KMS-11 (cell line): Measurements from ENCODE around the gene CHRNB2.
A peak's percentile ranks its signal among the peaks of the same experiment; 100 is the strongest.

Experiments
- H2AFZ ChIP-seq: fragments of 200-600 bp; sonication (generic); 2 replicates; pipeline ENCODE4 v1.6.1; 2016; ENCODE audit warnings: antibody characterized with exemption, mixed run types, low read depth
- H3K27ac ChIP-seq: fragments of 200-600 bp; sonication (generic); 2 replicates; pipeline ENCODE4 v1.6.1; 2016; ENCODE audit warnings: mild to moderate bottlenecking, mixed run types
- H3K27me3 ChIP-seq: fragments of 200-600 bp; sonication (generic); 2 replicates; pipeline ENCODE4 v1.6.1; 2017; ENCODE audit warnings: mild to moderate bottlenecking, low read depth, mixed run types, moderate library complexity; ENCODE audit not compliant: insufficient read depth
- H3K36me3 ChIP-seq: fragments of 200-600 bp; sonication (generic); 2 replicates; pipeline ENCODE4 v1.6.1; 2017; ENCODE audit warnings: mild to moderate bottlenecking, mixed run types; ENCODE audit not compliant: insufficient read depth
- H3K4me1 ChIP-seq: fragments of 200-600 bp; sonication (generic); 2 replicates; pipeline ENCODE4 v1.6.1; 2016; ENCODE audit warnings: mild to moderate bottlenecking, low read depth, mixed run types; ENCODE audit not compliant: poor library complexity, severe bottlenecking
- H3K4me2 ChIP-seq: fragments of 200-600 bp; sonication (generic); 2 replicates; pipeline ENCODE4 v1.7.0; 2016; ENCODE audit warnings: mild to moderate bottlenecking, mixed run types
- H3K4me3 ChIP-seq: fragments of 200-600 bp; sonication (generic); IDR thresholded peaks from 2 replicates; pipeline ENCODE4 v1.6.1; 2017; ENCODE audit warnings: low read depth, low read length, mixed read lengths; ENCODE audit not compliant: insufficient read depth
- H3K79me2 ChIP-seq: fragments of 200-600 bp; sonication (generic); 2 replicates; pipeline ENCODE4 v1.6.1; 2016; ENCODE audit warnings: low read depth, mixed run types; ENCODE audit not compliant: insufficient read depth
- H3K9ac ChIP-seq: fragments of 200-600 bp; sonication (generic); 2 replicates; pipeline ENCODE4 v1.6.1; 2016; ENCODE audit warnings: mild to moderate bottlenecking, mixed run types
- H4K20me1 ChIP-seq: fragments of 200-600 bp; sonication (generic); 2 replicates; pipeline ENCODE4 v1.6.1; 2016; ENCODE audit warnings: mild to moderate bottlenecking, mixed run types; ENCODE audit not compliant: insufficient read depth
- CTCF ChIP-seq: fragments of 200-600 bp; sonication (generic); conservative IDR thresholded peaks from 2 replicates; pipeline ENCODE4 v1.6.1; 2017; ENCODE audit warnings: low read depth, mild to moderate bottlenecking, antibody characterized with exemption, low read length, moderate library complexity, mixed read lengths

CHRNB2 gene

GRCh38 chr1:154605534-154605933 lies 38.0 kb downstream of the CHRNB2 start:
- Histone ChIP-seq H3K4me1 (peaks cover 87% of the 10 kb centered on the region), H3K9ac (no peak overlapping the region), H3K27me3 (no peaks in the 10 kb centered on the region), H3K4me2 (peak overlapping the region; percentile 2; the same call in 1 of the 2 replicates), H3K27ac (no peak overlapping the region), H2AFZ (no peak overlapping the region), H3K79me2 (peaks cover 94% of the 10 kb centered on the region), H3K4me3 (no peak overlapping the region), H3K36me3 (peaks cover 18% of the 10 kb centered on the region; the same call in 1 of the 2 replicates), H4K20me1 (peaks cover 49% of the 10 kb centered on the region)
- no peak for TF ChIP-seq CTCF

GRCh38 chr1:154607106-154607608 lies 39.6 kb downstream of the CHRNB2 start:
- peak overlapping the region; percentile 72 for H2AFZ ChIP-seq
- peaks cover 33% of the 10 kb centered on the region for H4K20me1 ChIP-seq
- no peak for TF ChIP-seq CTCF
- H3K4me1 ChIP-seq = peaks cover 86% of the 10 kb centered on the region
- H3K27ac ChIP-seq = peak overlapping the region; percentile 89
- no peaks in the 10 kb centered on the region for H3K27me3 ChIP-seq
- H3K4me2 ChIP-seq = peak overlapping the region; percentile 96
- H3K36me3 ChIP-seq = peaks cover 4% of the 10 kb centered on the region; the same call in 1 of the 2 replicates
- H3K79me2 ChIP-seq = peaks cover 93% of the 10 kb centered on the region
- H3K4me3 ChIP-seq = peak overlapping the region; percentile 100
- H3K9ac ChIP-seq = peak overlapping the region; percentile 96

GRCh38 chr1:154607609-154608396 lies 40.2 kb downstream of the CHRNB2 start, which contains the start of gene ADAR:
TSS of gene ADAR (minus strand) at chr1:154608186. CDS start at chr1:154608006, 180 bp downstream.
- Histone ChIP-seq H3K36me3 (no peaks in the 10 kb centered on the region; the same call in 1 of the 2 replicates), H3K4me3 (peak within 1 kb of the TSS; percentile 100), H3K27ac (peak within 1 kb of the TSS; percentile 89), H3K9ac (peak within 1 kb of the TSS; percentile 96), H3K4me1 (peaks cover 85% of the 10 kb centered on the region), H3K79me2 (peaks cover 93% of the 10 kb centered on the region), H4K20me1 (peaks cover 27% of the 10 kb centered on the region), H2AFZ (peak within 1 kb of the TSS; percentile 72), H3K27me3 (no peaks in the 10 kb centered on the region), H3K4me2 (peak within 1 kb of the TSS; percentile 96)
- peak; percentile 28 for TF ChIP-seq CTCF

GRCh38 chr1:154608397-154609270 lies 41.1 kb downstream of the CHRNB2 start:
- TF ChIP-seq CTCF = peak; percentile 21; the same call in 1 of the 2 replicates
- Histone ChIP-seq H4K20me1 (peaks cover 23% of the 10 kb centered on the region; the same call in 1 of the 2 replicates), H3K4me1 (peaks cover 81% of the 10 kb centered on the region), H3K27ac (peak overlapping the region; percentile 89), H3K79me2 (peaks cover 93% of the 10 kb centered on the region), H3K4me2 (peak overlapping the region; percentile 96), H3K27me3 (no peaks in the 10 kb centered on the region), H3K9ac (peak overlapping the region; percentile 96), H3K36me3 (no peaks in the 10 kb centered on the region; the same call in 1 of the 2 replicates), H2AFZ (peak overlapping the region; percentile 72), H3K4me3 (peak overlapping the region; percentile 100)
